WTC11 (cell line): Measurements from ENCODE around the gene KCNN1. TPM values are rescaled to one million over a fixed set of nuclear protein-coding genes. Genes with fewer than 3 reads are reported as not detected.

ENCODE experiments used
- ATAC-seq: fragments of 200-7000 bp; cut with Tn5 transposase; 2 replicates; pipeline ENCODE4 v1.10.0; 2021; ENCODE audit warnings: mild to moderate bottlenecking, moderate library complexity
- CTCF ChIA-PET: fragments of 300-600 bp; sonication (Branson Sonifier 250); formaldehyde crosslinking; loops from one replicate; lab custom pipeline; 2021; ENCODE audit warnings: antibody characterized with exemption; lab: Charles Lee
- POLR2A ChIA-PET: fragments of 350-600 bp; sonication (Branson Sonifier 250); formaldehyde crosslinking; loops from one replicate; lab custom pipeline; 2021; ENCODE audit warnings: antibody characterized with exemption; lab: Charles Lee
- DNase-seq: peaks from one replicate; pipeline ENCODE4 v3.0.0; 2021; ENCODE audit warnings: low spot score
- H3K27ac Mint-ChIP-seq: 2 replicates; pipeline ENCODE4 v1.8.0; 2021; ENCODE audit warnings: mixed read lengths
- H3K27me3 Mint-ChIP-seq: 2 replicates; pipeline ENCODE4 v1.8.0; 2021; ENCODE audit warnings: low read depth, mild to moderate bottlenecking, moderate library complexity, mixed read lengths
- H3K36me3 Mint-ChIP-seq: 2 replicates; pipeline ENCODE4 v1.8.0; 2021; ENCODE audit warnings: mixed read lengths
- H3K4me1 Mint-ChIP-seq: 2 replicates; pipeline ENCODE4 v1.8.0; 2022; ENCODE audit warnings: mixed read lengths
- H3K4me3 Mint-ChIP-seq: 2 replicates; pipeline ENCODE4 v1.8.0; 2021; ENCODE audit warnings: mild to moderate bottlenecking, moderate library complexity, mixed read lengths
- H3K9me3 Mint-ChIP-seq: 2 replicates; pipeline ENCODE4 v1.8.0; 2021; ENCODE audit warnings: mixed read lengths
- AFF4 ChIP-seq: sonication (generic); formaldehyde crosslinking; IDR thresholded peaks from 2 replicates; pipeline ENCODE4 v1.8.1; 2023; ENCODE audit warnings: mild to moderate bottlenecking, missing genetic modification reagents, borderline replicate concordance
- ATF6 ChIP-seq: sonication (generic); formaldehyde crosslinking; IDR thresholded peaks from 2 replicates; pipeline ENCODE4 v1.8.1; 2023; ENCODE audit warnings: mild to moderate bottlenecking, missing genetic modification reagents
- CREM ChIP-seq: sonication (generic); formaldehyde crosslinking; IDR thresholded peaks from 2 replicates; pipeline ENCODE4 v1.8.1; 2022; ENCODE audit warnings: mild to moderate bottlenecking, missing genetic modification reagents, moderate library complexity
- E2F1 ChIP-seq: sonication (generic); formaldehyde crosslinking; IDR thresholded peaks from 2 replicates; pipeline ENCODE4 v1.8.0; 2022; ENCODE audit warnings: mild to moderate bottlenecking, missing genetic modification reagents
- GABPB1 ChIP-seq: sonication (generic); formaldehyde crosslinking; IDR thresholded peaks from 2 replicates; pipeline ENCODE4 v1.8.1; 2023; ENCODE audit warnings: mild to moderate bottlenecking, missing genetic modification reagents
- IRF2 ChIP-seq: sonication (generic); formaldehyde crosslinking; IDR thresholded peaks from 2 replicates; pipeline ENCODE4 v1.8.0; 2022; ENCODE audit warnings: low read depth, missing genetic modification reagents, borderline replicate concordance
- KAT7 ChIP-seq: sonication (generic); formaldehyde crosslinking; IDR thresholded peaks from 2 replicates; pipeline ENCODE4 v1.8.1; 2023; ENCODE audit warnings: missing genetic modification reagents, mild to moderate bottlenecking, borderline replicate concordance
- NFYB ChIP-seq: sonication (generic); formaldehyde crosslinking; conservative IDR thresholded peaks from 2 replicates; pipeline ENCODE4 v1.8.0; 2022; ENCODE audit warnings: low read depth, missing genetic modification reagents
- NR3C1 ChIP-seq: sonication (generic); formaldehyde crosslinking; conservative IDR thresholded peaks from 2 replicates; pipeline ENCODE4 v1.8.1; 2023; ENCODE audit warnings: low read depth, mild to moderate bottlenecking, missing genetic modification reagents
- PRDM15 ChIP-seq: sonication (generic); formaldehyde crosslinking; IDR thresholded peaks from 2 replicates; pipeline ENCODE4 v1.8.0; 2022; ENCODE audit warnings: missing genetic modification reagents
- SMAD3 ChIP-seq: sonication (generic); formaldehyde crosslinking; IDR thresholded peaks from 2 replicates; pipeline ENCODE4 v1.8.0; 2022; ENCODE audit warnings: missing genetic modification reagents, mild to moderate bottlenecking, borderline replicate concordance
- SMAD4 ChIP-seq: sonication (generic); formaldehyde crosslinking; IDR thresholded peaks from 2 replicates; pipeline ENCODE4 v1.8.0; 2022; ENCODE audit warnings: mild to moderate bottlenecking, missing genetic modification reagents
- USF2 ChIP-seq: sonication (generic); formaldehyde crosslinking; IDR thresholded peaks from 2 replicates; pipeline ENCODE4 v1.8.1; 2023; ENCODE audit warnings: mild to moderate bottlenecking, missing genetic modification reagents, moderate library complexity
- ZNF121 ChIP-seq: sonication (generic); formaldehyde crosslinking; IDR thresholded peaks from 2 replicates; pipeline ENCODE4 v1.8.0; 2023; ENCODE audit warnings: missing genetic modification reagents
- ZNF138 ChIP-seq: sonication (generic); formaldehyde crosslinking; conservative IDR thresholded peaks from 2 replicates; pipeline ENCODE4 v1.8.1; 2022; ENCODE audit warnings: mild to moderate bottlenecking, moderate library complexity, missing genetic modification reagents
- ZNF219 ChIP-seq: sonication (generic); formaldehyde crosslinking; IDR thresholded peaks from 2 replicates; pipeline ENCODE4 v1.8.0; 2023; ENCODE audit warnings: missing genetic modification reagents, mild to moderate bottlenecking, borderline replicate concordance
- ZNF317 ChIP-seq: sonication (generic); formaldehyde crosslinking; IDR thresholded peaks from 2 replicates; pipeline ENCODE4 v1.8.1; 2023; ENCODE audit warnings: low read depth, mild to moderate bottlenecking, moderate library complexity, missing genetic modification reagents, borderline replicate concordance
- ZSCAN18 ChIP-seq: fragments of 250-450 bp; sonication (Bioruptor Pico); IDR thresholded peaks from 2 replicates; pipeline ENCODE4 v2.1.2; 2022; ENCODE audit warnings: mild to moderate bottlenecking, moderate library complexity
- total RNA-seq: library from RNA; stranded (reverse); gene quantifications from 3 replicates; pipeline ENCODE4 v1.2.3, GENCODE V29; 2021

KCNN1 gene
- total RNA-seq, 1 experiment from 2014 or later: 15.3 TPM

- H3K27me3 Mint-ChIP-seq: no peaks in the 10 kb centered on the region
- 0 out of 2 replicates have a peak, but pooled peaks cover 4% of the 10 kb centered on the region for H3K9me3 Mint-ChIP-seq
- H3K27ac Mint-ChIP-seq: no peak overlapping the region
- CTCF ChIA-PET: interaction anchor here (0.7 kb wide), 1 partner anchor 11 kb away, joined by 4 read pairs; no protein-coding TSS in a partner anchor
- no peak for TF ChIP-seq NR3C1 (CRISPR knock-in tag)
- no peak for TF ChIP-seq PRDM15 (CRISPR knock-in tag)
- TF ChIP-seq ZNF138 (CRISPR knock-in tag): no peak
- TF ChIP-seq ZNF121: 0 out of 2 replicates have a peak, but pooled peaks have one; percentile 27
- TF ChIP-seq AFF4 (CRISPR knock-in tag): no peak
- TF ChIP-seq ATF6 (CRISPR knock-in tag): no peak
- TF ChIP-seq ZSCAN18 (CRISPR knock-in tag): no peak
- ATAC-seq (no peak), DNase-seq (no peak)
- H3K4me1 Mint-ChIP-seq: peaks cover 5% of the 10 kb centered on the region
- no peak overlapping the region for H3K4me3 Mint-ChIP-seq
- POLR2A ChIA-PET: interaction anchor here (0.6 kb wide), 1 partner anchor 36 kb away, joined by 5 read pairs; no protein-coding TSS in a partner anchor
- peaks cover 2% of the 10 kb centered on the region; the same call in 1 of the 2 replicates for H3K36me3 Mint-ChIP-seq
Observed at GRCh38 chr19:18017275-18018083, 50.6 kb downstream of the KCNN1 start.

- peaks cover 13% of the 10 kb centered on the region for H3K4me1 Mint-ChIP-seq
- CTCF ChIA-PET: no interaction called here
- TF ChIP-seq ZNF219 (CRISPR knock-in tag) (no peak), USF2 (no peak), GABPB1 (no peak), E2F1 (CRISPR knock-in tag) (no peak), CREM (CRISPR knock-in tag) (no peak), SMAD3 (no peak), IRF2 (no peak), ZNF317 (CRISPR knock-in tag) (no peak), NR3C1 (CRISPR knock-in tag) (no peak), KAT7 (CRISPR knock-in tag) (no peak), SMAD4 (CRISPR knock-in tag) (no peak), NFYB (CRISPR knock-in tag) (no peak)
Observed at GRCh38 chr19:18020212-18021085, 53.5 kb downstream of the KCNN1 start.

More at GRCh38 chr19:18020212-18021085, 53.5 kb downstream of the KCNN1 start:
- Mint-ChIP-seq H3K36me3 (no peaks in the 10 kb centered on the region), H3K4me3 (no peak overlapping the region), H3K27ac (no peak overlapping the region), H3K27me3 (no peaks in the 10 kb centered on the region; the same call in 1 of the 2 replicates), H3K9me3 (0 out of 2 replicates have a peak, but pooled peaks cover 4% of the 10 kb centered on the region)
- DNase-seq (no peak), ATAC-seq (no peak)
- POLR2A ChIA-PET: no interaction called here
